HG02840 (cell line): ENCODE results near the gene DHRS12.

Source experiments
- ATAC-seq: cut with Tn5 transposase; IDR thresholded peaks from one replicate; pipeline ENCODE4 v1.9.1; 2021; ENCODE audit warnings: mild to moderate bottlenecking, moderate library complexity, moderate number of reproducible peaks; ENCODE audit not compliant: unreplicated experiment, low FRiP score

Gene DHRS12

DNA sequence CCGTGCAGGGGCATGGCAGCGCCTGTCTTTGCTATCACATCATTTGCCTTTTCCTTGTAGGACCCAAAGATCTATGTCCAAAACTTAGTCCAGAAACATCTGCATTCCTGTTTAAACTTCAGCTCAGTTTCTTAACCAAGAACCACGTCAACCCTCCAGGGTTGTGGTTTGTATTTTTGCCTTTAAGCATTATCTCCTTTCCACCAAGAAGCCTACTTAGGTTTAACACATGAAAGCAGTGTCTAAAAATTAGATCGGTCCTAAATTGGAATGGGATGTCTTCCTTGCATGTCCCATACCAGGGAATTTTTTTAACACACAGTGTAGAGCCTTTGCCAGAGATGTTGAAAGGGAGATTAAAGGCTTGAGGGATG lies 38.8 kb downstream of the DHRS12 start:
- ATAC-seq = no peak

DNA sequence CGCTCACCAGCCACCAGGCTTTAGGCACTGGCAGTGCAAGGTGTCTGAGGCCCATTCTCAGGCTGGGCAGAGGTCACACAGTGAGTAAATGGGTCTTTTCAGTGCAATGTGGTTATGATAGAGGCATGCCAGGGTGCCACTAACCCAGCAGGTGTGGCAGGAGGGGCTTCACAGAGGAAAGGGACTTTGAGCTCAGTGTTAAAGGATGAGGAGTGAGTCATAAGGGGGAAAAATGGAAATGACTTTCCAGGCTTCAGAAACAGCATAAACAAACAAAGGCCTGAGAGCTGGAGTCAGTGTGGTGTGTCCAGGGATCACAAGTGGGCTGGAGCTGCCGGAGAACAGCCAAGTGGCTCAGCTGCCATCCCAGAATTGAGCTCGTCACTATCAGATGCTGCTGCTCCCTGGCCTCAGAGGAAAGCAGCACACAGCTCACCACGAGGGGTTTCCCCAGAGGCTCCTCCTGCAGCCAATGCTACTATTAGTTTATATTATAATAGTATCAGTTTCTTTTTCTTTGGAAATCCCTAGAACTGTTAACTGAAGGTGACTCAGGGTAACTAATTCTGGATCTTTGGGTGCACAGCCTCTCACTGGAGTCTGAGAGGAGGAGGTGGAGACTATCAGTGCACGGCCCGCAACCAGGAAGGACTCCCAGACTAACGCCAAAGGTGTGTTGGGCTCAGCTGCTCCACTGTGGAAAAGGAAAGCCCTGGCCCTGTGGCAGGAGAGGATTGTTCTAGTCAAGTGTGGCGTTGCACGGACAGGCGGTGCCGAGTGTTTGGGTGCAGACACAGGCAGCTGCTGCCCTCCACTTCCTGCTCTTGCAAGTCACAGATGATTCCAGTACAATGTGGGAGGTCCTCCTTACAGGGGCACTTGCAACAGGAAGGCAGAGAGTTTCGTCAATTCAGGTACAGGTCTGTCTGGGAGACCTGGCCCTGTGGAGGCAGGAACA lies 39.5 kb downstream of the DHRS12 start:
- ATAC-seq = peak; percentile 80

DNA sequence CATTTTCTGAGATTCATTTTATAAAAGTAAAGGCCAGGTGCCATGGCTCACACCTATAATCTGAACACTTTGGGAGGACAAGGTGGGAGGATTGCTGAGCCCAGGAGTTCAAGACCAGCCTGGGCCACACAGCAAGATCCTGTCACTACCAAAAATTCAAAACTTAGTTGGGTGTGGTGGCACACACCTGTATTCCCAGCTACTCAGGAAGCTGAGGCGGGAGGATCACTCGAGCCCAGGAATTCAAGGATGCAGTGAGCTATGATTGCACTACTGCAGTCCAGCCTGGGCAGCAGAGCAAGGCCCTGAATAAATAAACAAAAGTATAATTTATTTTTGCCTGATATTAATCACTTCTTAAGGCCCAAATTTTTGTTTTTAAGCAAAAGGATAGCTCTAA lies 40.5 kb downstream of the DHRS12 start:
- ATAC-seq = no peak

DNA sequence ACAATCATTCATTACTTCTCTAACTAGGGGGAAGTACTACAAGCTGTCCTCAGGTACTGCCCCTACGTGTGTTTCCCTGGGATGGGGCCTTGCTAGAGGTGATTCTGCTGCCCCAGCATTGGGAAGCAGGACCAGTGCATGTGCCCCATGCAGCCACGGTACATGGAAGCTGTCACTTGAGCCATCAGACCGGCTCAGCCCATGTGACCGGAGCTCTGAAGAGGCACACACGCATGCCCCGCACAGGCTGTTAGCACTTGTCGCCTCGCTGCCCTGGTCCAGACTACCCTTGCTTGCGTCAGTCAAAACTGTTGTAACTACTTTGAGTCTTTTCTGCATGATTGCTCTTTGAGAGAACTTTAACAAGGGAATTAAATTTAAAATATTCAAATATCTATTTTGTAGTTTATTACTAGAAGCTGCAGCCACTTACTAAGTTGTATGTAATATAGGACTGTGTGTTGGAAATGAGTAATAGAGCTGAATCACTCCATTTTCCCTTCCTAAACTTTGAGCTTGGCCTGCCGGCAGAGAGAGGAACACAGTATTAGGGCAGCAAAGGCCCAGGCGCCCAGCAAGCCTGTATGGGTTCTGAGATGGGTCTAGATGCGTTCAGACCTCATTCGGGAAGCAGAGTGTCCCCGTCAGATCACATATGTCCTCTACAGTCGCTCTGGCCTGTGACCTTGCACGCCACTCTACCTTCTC lies 42.2 kb downstream of the DHRS12 start:
- no peak for ATAC-seq

DNA sequence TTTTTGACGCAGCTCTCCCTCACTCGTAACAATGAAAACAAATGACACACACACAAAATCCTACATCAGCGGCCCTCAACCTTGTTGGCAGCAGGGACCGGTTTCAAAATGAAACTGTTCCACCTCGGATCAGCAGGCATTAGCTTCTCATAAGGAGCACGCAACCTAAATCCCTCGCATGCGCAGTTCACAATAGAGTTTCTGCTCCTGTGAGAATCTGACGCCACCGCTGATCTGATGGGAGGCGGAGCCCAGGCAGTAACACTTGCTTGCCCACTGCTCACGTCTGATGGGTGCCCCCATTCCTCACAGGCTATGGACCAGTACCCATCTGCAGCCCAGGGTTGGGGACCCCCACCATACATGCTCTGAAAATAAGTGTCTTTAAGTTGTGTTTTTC lies 43.4 kb downstream of the DHRS12 start:
- no peak for ATAC-seq

DNA sequence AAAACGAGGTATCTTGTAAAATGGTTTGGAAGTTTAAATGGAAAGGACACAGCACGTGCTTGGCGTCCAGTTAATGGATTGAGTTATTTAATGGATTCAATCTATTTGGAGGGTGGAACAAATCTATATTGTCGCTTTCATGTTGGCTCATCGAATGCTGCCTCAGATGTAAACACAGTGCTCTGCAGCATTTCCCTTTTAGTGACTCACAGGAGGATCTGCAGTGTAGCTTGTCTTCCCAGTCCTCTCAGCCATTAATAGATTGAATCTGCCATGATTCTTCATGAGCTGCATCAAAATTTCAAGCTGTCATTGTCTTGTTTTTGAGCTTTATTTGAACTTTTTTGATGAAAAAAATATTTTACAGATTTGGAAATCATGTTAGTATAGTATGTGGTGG lies 44.7 kb downstream of the DHRS12 start:
- no peak for ATAC-seq

DNA sequence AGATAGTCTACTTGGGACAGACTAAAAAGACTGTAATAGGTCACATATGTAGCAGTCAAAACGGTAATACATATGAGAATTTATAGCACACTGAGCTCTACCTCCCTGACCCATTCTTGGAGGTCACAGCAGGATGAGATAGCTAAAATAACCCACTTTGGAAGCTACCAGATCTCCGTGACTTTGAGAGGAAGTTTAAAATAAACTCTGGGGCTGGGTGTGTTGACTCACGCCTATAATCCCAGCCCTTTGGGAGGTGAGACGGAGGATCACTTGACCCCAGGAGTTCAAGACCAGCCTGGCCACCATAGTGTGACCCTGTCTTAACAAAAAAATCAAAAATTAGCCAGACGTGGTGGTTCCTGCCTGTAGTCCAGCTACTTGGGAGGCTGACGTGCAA lies 45.3 kb downstream of the DHRS12 start:
- ATAC-seq = no peak

DNA sequence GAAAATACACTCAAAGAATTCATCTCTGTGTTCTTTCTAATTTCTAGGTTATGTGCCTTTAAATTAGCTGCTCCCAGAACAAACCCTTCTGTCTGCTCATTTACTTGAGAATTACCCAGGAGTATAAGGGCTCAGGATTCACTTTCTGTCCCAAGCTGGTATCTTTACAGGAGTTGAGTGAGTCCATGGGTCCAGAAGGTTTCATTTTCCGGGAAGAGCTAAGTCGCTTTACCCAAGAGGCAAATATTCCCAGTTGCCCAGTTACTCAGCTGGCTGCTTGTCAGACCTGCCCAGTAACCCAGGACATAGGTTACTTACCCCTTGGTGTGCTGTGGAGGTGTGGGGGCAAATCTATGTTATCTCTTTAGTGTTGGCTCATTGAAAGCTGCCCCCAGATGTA lies 47.3 kb downstream of the DHRS12 start:
- ATAC-seq = no peak

DNA sequence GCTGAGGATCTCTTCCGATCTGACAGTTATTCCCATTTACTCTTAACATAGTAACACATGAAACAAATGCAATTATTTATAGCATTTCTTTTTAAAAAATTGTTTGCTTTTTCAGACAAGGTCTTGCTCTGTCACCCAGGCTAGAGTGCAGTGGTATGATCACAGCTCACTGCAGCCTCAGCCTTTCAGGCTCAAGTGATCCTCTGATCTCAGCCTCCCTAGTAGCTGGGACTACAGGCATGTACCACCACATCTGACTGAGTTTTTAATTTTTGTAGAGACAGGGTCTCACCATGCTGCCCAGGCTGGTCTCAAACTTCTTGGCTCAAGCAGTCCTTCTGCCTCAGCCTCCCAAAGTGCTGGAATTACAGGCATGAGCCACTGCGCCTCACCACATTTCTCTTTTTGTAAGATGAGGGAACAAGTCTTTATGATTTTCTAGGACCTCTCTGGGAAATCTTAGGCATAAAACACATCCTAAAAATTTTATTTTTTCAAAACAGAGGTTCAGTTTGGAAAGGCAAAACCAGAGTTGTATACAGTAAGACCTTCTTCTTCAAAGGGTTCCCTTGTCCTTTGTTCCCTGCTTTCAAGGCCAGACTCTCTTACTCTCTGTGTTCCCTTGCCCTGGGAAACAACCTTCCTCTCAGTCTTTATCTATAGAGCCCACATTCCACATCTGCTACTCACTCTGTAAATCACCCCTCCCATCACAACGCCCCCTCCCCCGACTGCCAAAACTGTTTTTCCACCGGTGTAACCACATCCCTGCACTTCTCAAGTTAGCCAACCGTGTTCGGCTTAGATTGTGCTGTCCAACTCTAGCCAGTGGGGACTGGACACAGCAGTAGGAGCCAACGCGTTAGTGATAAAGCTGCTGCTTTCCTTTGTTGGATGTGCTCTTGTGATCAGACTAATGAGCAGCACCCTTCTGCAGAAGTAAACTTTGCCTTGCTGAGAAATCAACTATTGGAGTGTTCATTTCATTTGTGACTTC lies 56.2 kb downstream of the DHRS12 start:
- ATAC-seq = no peak

DNA sequence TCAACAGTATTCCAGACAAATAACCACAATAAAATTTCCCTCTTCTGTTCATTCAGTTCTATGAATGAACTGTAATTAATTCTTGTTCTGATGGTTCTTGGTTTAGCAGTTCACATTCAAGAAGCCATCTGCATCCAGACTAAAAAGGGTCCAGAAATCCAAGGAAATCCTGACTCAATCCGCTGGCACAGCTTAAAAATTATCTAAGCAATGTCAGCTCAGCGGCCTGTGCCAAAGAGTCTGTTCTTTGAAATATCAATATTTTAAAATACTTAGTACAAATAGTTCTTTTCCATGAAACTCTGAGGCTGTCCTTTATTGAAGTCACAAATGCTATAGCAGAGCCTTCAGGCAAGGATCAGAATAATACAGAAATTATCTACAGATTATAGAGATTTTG lies 57.2 kb downstream of the DHRS12 start:
- ATAC-seq = no peak

DNA sequence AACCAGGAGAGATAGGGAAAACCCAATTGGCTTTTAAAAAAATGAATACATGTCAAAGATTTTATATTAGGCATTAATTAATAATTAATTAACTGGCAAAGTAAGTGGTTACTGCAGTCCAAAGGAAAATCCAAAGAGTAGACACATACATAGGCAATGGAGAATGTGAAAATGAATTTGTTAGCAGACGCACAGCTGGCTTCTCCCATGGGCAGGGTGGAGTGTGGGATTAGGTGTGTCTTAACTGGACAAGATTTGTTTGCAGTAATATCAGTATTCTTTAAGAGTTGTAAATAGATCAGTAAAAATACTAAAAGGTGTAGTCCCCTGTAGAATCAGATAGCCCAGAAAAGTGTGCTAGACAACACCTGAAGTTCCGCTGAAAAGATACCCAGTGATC lies 58.7 kb downstream of the DHRS12 start:
- no peak for ATAC-seq

DNA sequence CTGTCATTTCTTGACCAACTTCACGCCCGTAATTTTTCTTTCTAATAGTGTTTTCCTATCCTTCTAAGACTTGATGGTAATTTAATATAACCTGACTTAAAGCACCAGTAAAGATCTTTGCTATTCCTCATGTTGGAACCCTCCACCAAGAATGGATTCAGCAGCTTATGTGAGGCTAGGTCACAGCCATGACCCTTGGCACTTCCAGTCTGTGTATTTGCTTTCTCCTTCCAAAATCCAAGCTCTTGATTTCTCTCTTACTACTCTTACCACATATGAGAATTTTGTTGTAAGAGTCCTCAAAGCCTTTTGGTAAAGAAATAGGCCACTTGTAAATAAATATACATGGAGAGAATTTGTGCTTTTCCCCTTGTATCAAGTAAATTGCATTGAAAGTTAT lies 61.4 kb downstream of the DHRS12 start:
- ATAC-seq = no peak

DNA sequence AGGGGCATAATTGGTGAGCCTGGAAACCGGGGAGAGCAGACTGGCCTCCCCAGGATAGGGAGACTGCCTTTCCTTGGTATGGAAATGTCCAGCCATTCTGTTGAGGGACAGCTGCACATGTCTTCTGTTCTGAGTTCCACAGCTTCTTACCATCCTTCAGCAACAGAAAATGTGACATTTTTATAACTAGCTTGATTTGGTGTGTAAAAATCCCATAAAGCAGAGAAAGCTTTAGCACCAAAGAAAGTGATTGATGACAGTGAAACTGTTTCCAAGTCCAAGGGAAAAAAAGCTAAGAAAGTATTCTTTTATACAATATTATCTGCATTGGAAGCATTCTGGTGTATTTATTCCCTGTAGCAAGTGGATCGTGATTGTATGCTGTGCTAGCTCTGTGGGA lies 61.9 kb downstream of the DHRS12 start:
- ATAC-seq = no peak

DNA sequence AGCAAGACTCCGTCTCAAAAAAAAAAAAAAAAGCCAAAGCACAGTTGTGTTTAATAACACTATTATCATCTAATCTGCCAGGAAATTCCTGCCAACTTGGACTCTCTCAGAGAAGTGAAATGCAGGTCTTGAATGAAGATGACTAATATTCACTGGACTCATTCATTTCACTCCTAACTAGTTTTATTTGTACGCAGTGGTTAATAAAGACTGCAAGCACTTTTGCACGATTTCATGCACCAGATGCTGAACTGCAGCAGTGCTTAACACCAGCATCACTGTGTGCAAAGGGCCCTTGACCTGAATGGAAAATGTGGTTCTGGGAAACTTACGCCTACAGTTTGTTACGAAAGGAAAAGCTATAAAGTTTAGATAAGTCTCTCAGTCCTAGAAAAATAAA lies 63.3 kb downstream of the DHRS12 start:
- no peak for ATAC-seq

DNA sequence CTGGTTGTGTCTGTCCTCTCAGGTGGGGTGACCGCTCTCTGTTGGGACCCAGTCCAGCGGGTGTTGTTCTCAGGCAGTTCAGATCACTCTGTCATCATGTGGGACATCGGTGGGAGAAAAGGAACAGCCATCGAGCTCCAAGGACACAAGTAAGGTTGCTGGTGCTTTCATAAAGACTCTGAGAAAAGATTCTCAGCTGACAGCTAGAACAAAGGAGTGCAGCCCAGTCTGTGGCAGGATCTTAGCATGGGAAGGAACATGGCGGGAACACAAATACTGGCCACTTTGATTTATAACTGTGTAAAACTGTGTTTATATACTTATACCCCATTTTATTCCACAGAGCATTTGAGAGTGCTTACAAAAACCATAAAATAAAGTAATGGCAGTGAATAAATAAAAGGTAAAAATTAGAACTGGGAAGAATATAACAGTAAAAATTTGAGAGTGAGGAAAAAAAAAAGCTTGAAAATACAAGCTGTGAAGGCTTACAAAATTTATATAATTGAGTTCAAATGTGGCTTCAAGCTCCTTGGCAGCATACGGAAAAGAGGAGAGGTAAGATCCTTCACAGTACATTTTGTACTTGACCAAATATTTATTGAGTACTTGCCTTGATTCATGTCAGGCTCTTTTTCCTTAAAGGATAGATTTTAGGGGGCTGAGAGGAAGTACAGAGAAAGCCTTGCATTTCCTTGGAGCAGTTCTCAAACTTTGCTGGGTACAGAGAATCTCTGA lies 64.8 kb downstream of the DHRS12 start:
- ATAC-seq = no peak

DNA sequence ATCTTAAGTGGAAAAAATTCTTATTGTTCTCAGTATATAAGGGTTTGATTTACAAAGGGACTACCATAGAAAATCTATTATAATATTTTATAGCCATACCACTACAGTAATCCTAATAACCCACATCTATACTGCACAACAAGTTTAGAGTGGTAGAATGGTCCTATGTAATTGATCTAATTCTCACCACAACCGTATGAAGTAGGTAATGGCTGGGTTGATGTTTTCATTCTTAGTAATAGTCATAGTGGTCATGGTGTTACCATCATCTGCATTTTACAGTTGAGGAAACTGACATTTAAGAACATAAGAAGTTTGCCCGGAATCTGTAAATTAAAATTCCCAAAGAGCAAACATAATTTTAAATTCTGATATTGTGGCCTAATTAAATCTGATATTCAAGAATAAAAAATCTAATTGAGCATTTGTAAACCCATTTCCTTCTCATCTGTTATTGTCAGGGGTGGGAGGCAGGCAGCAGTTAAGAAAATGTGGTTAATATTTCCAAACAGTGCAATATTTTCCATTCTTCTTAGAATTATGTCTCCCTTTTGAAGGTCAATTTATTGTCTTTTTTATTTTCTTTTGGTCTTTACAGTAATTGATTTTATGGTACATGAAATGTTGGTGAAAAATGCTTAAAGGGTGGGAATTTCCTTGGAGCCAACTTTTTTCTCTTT lies 65.6 kb downstream of the DHRS12 start:
- ATAC-seq = no peak

DNA sequence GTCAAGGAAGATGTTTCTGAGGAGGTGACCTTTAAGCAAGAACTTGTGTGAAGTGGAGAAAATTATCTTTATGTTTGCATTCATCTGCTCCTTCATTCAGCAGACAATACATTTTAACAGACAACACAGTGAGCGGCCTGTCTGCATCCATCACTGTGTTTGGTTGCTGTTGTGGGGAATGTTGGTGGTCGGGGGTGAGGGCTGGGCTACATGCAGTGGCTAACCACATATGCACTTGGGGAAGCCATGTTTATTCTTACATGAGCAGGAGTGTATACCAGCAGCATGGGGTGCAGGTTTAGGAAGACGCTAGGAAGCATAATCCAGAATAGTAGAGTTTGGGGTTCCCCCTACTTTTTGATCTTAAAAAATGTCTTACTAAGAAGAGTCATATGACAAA lies 66.4 kb downstream of the DHRS12 start:
- no peak for ATAC-seq

DNA sequence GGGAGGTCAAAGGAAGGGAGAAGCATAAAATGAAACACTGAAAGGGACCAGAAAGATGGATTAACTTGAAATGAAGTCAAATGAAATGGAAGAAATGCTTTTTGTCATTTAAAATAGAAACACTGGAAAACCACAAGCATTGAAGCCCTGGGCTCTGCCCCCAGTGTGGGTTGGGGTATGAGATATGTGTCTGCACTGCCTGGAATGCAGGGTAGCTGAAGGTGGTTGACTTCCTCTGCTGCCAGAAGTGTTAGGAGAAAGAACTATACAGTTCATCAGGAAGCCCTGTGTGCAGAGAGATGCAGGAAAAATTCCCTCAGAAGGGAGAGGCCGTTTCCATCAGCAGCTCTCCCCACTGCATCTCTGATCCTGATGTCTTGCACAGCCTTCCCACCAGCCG lies 69.2 kb downstream of the DHRS12 start:
- ATAC-seq = no peak
